GM19372 (cell line): ENCODE data around the gene PNPLA2.

Source experiments
- ATAC-seq: cut with Tn5 transposase; IDR thresholded peaks from one replicate; pipeline ENCODE4 v1.9.1; 2021; ENCODE audit warnings: mild to moderate bottlenecking, low read depth, moderate library complexity; ENCODE audit not compliant: unreplicated experiment

The PNPLA2 gene

GRCh38 chr11:839875-840617, 21.3 kb downstream of the PNPLA2 start:
- no peak for ATAC-seq

DNA sequence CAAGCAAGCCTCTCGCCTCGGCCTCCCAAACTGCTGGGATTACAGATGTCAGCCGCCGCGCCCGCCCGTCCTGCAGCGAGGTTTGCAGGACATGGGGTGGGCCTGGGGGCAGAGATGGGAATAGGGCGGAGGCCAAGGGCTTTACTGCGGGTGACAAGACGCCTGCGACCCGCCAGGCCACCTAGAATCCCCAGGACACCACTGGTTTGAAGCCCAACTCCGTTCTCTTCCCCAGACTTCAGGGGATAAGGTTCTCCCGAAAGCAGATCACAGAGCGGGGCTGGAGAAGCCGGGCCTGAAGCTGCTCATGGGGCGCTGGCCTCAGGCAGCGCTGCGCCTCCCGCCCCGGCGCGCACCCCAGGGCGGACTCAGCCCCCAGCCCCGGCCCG, 23.3 kb downstream of the PNPLA2 start:
- ATAC-seq: peak; percentile 31

GRCh38 chr11:842370-843002, 23.8 kb downstream of the PNPLA2 start, which contains the start of the genes POLR2L and TSPAN4:
Gene POLR2L, minus strand, starts transcription at chr11:842529. Its CDS starts 21 bp downstream, at chr11:842508.
Gene TSPAN4, plus strand, starts transcription at chr11:842852. Its CDS starts 7,453 bp downstream, at chr11:850305.
- ATAC-seq: peak; percentile 63

GRCh38 chr11:843086-843734, 24.5 kb downstream of the PNPLA2 start:
- no peak for ATAC-seq

DNA sequence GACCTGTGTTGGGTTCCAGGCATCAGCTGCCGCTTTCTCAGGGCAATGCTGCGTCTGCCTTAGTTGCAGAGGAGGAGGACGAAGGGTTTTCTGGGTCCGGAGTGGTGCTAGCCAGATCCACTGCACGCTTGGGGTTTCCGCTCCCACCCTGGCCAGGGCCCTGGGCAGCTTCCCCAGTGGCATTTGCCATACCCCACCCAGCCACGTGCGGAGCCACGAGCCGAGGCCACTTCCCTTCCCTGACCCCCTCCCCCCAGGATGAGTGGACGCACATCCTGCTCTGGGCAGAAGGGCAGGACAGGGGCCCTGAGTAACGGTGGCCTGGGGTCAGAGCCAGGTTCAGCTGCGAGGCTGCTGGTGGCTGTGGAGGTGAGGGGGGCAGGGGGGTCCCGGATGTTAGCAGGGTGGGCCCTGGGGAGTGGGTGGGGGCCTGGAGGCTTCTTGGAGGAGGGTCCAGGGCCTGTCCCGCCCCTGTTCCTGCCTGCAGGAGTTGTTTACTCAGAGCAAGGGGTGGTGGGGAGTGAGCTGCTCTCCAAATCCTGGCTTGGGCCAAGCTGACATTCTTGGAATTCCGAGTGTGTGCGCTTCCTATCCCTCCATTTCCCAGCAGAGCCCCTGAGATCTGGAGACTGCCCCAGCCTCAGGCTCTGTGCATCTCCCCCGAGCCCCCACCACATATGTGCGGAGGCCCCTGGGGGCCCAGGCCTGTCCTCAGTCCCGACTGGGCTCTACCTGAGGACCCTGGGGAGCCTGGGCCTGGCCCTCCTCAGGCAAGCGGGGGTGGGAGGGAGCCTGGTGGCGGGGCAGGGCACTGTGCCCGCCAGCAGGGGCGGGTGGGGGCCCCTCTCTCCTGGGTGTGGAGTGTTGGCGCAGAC, 25.3 kb downstream of the PNPLA2 start:
- no peak for ATAC-seq

GRCh38 chr11:844693-845644, 26.3 kb downstream of the PNPLA2 start:
- ATAC-seq: no peak

DNA sequence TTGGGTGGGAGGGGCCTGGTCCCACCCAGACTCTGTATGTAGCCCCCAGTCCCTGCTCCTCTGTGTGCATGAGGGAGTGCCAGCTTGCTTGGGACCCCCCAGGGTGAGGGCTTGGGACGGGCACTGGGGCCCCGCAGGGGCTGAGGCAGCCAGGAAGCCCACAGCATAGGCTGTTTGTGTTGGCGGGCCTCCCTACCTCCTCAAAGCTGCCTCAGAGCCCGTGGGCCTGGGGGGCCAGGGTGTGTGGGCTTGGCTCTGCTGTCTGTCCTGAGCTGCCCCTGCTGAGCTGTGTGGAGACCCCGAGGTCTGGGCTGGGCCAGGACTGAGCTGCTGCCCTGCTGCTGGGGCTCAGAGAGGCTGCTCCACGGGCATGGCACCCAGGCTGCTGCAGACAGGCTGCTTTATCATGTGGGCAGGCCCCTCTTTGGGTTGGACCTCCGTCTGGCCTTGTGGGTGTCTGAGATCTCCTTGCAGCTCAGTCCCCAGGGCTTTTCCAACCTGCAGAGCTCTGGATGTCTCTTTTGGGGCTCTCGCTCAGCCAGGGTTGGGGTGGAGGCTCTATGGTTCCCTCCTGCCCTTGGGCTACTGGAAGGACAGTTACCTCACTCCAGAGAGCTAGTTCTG, 27.3 kb downstream of the PNPLA2 start:
- ATAC-seq: no peak

DNA sequence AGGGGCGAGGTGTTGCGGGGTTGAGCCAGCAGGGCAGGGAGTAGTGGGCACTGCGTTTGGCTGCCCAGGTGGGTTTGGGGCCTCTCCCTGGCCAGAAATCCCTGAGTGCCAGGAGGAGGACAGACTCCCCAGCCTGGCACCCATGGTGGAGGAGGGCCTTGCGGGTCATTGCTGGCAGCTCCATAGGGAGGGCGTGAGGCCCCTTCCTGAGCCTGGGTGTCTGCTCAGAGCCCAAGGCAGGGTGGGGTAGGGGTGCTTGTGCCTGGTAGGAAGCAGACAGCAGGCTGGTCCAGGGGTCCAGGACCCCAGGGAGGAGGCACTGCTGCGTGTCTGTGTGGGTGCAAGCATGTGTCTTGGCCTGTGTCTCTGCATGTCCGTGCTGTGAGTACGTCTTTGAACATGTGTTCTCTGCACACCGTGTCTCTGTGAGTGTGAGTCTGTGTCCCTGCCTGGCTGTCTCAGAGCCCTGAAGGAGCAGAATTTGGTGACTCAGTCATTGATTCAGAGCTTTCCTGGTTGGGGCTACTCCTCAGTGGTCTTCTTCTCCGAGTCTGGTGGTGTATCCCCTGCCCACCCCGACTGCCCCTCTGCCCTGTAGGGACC, 27.9 kb downstream of the PNPLA2 start:
- ATAC-seq: no peak

DNA sequence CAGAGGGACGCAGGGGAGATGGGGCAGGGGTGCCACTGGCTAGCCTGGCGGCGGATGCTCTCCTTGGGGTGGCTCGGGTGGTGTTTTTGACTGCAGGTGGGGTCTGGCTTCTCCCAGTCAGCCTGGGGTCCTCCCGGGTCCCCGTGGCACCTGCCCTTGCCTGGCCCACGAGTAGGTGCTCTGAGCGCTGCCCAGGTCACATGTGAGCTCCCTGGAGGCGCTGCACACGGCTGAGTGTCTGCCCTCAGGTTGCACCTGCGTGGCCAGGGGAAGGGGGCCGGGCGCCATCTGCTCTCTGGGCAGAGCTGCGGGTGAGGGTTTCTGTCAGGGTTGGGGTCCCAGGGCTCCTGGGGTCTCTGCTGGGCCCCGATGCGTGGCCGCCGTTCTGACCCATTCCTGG, 29.2 kb downstream of the PNPLA2 start:
- no peak for ATAC-seq

DNA sequence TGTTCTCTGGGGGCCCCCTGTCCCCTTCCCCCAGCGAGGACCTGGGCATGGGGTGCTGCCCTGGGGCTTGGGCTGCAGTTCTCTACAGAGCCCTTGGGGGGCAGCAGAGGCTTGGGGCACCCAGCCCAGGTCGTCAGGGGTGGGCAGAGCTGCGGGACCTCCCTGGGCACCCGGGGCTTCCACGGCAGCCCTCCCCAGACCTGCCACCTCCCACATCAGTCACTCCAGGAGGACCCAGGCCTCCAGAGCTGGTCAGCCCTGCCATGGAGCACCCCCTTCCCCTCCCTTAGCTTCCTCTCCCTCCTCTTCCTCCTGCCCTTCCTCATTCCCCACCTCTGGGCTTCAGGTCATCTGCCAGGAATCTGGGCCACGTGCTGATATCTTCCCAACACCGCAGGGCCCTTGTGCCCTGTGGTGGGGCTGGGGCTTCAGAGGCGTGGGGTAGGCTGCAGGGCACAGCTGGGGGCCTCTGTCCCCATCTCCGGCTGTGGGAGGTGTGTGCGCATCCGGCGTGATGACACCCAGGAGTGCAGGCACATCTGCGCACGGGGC, 29.7 kb downstream of the PNPLA2 start:
- ATAC-seq: no peak

DNA sequence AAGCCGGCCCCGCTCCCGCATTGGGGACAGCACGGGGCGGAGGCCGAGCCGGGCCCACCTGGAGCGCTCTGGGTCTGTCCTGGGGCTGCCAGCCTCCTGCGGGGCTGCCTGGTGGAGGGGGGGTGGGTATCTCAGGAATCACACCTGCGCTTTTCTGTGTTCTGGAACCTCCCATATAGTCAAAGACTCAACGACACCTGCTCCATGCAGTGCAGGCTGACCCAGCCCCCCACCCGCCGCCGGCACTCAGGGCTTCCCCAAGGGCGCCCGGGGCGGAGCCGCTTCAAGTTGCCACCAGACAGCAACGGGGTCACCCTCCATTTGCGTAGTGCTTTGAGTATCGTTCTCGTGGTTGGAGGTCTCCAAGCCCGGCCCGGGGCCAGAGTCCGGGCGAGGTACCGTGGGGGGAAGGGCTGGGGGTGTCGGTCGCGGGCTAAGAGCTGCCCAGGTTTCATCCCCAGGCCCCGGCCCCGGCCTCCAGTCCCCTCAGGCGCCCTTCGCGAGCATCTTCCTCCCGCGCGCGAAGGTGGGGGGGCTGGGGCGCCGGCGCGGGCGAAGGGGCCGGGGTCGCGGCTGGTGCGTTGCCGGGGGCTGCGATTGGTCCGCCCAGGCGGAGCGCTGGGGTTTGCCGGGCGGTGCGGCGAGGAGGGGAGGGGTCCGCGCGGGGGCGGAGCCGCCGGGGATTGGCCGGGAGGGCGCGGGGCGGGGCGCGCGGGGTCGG, 30.6 kb downstream of the PNPLA2 start:
- no peak for ATAC-seq

GRCh38 chr11:849951-850774, 31.4 kb downstream of the PNPLA2 start:
- ATAC-seq: no peak

GRCh38 chr11:850775-851763, 32.4 kb downstream of the PNPLA2 start:
- no peak for ATAC-seq

- no peak for ATAC-seq
Measured at GRCh38 chr11:852762-853161, 34.0 kb downstream of the PNPLA2 start.

DNA sequence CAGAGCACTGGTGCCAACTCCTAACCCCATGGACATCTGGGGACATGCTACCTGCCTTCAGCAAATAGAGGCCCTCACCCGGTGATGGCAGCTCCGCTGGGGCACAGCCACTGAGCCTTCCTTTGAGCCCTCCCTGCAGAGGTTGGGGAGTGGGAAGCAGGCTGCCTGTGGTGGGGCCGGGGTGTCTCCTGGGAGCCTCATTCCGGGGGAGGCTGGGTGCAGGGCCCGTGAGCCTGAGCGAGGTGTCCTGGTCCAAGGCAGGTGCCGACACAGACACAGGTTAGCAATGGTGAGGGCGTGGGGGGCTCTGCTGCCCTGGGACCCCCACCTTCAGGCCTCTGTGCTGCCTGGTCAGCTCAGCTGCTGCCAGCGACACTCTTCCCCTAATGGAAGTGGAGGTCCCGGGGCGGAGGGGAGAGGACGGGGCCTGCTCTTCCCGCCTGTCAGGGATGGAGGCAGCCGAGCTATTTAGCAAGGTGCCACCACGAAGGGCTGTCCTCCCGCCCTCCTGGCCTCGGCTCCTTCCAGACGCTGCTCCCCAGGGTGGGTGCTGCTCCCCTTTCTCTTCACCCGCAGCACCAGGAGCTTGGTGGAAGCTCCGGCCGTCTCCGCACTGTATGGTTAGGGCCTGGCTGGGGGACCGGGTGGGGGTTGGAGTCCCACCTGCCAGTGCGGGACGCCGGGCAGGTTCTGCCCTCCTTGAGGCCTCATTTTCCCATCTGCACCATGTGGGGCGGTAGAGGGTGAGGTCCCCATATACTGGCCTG, 35.2 kb downstream of the PNPLA2 start:
- no peak for ATAC-seq
